GM12864 (cell line): ENCODE measurements around the gene SYMPK.

ENCODE experiments used
- DNase-seq: peaks from one replicate; pipeline ENCODE4 v3.0.0-alpha.2; 2011; ENCODE audit warnings: low read depth
- H3K4me3 ChIP-seq: 2 replicates; pipeline ENCODE4 v1.5.1; 2011; ENCODE audit warnings: mild to moderate bottlenecking, low read depth, low read length, control low read depth
- TF ChIP-seq, protein P1 (sequence below): IDR thresholded peaks from 2 replicates; pipeline ENCODE4 v1.5.1; 2011; ENCODE audit warnings: low read depth, mild to moderate bottlenecking, moderate library complexity, low read length, control low read depth, inconsistent platforms; ENCODE audit errors: missing control alignments

SYMPK gene

DNA sequence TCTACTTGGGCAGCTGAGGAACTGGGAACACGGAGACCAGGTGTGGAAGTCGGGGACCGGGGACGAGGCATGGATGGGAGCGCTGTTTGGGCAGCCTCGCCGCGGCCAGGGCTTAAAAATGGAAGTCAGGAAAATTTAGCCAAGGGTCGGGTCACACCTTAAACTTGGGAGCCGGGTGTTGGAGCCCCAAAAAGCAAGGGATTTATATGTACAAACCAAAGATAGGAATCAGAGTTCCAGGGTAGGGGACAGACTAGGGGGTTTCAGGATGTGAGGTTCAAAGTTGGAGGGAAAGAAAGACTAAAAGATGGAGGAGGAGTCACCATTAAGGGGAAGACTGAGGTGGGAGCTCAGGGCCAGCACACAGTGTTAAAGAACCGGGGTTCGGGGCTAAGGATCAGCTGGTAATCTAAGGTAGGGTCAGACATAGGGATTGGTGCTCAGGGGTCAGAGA lies 1.7 kb upstream of the SYMPK start:
- no peak overlapping the region for H3K4me3 ChIP-seq
- DNase-seq, result no peak
- TF ChIP-seq, protein P1, sequence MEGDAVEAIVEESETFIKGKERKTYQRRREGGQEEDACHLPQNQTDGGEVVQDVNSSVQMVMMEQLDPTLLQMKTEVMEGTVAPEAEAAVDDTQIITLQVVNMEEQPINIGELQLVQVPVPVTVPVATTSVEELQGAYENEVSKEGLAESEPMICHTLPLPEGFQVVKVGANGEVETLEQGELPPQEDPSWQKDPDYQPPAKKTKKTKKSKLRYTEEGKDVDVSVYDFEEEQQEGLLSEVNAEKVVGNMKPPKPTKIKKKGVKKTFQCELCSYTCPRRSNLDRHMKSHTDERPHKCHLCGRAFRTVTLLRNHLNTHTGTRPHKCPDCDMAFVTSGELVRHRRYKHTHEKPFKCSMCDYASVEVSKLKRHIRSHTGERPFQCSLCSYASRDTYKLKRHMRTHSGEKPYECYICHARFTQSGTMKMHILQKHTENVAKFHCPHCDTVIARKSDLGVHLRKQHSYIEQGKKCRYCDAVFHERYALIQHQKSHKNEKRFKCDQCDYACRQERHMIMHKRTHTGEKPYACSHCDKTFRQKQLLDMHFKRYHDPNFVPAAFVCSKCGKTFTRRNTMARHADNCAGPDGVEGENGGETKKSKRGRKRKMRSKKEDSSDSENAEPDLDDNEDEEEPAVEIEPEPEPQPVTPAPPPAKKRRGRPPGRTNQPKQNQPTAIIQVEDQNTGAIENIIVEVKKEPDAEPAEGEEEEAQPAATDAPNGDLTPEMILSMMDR, result no peak

DNA sequence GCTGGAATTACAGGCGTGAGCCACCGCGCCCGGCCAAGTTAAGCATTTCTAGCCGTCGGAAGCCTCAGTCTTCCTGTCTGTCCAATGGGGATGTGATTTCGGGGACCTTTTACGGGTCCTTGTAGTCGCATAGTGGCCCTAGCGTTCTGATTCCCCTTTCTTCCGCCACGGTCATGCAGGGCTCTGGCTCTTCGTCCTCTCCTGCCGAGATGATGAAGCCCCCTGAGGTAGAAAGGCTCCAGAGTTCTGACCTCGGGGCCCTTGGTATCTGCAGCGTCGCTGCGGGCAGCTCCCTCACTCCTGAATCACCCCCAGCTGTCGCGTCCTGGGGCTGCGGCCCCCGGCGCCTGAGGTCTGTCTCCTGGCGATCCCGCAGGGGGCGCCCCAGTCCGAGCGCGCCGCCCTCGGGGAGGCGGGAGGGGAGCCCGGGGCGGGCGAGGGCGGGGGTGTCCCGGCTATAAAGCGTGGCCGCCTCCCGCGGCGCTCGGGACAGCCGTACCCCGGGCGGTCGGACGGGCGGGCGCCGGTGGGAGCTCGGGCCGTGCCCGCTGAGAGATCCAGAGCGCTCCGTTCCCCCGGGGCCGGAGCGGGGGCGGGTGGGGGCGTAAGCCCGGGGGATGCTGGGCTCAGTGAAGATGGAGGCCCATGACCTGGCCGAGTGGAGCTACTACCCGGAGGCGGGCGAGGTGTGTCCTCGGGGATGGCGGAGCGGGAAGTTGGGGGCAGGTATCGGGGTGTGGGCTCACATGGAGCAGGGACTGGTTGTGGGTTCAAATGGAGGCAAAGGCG lies 1.1 kb upstream of the SYMPK start, which contains the start of gene FOXA3:
TSS of gene FOXA3 (plus strand) at position 487 of the 789 bp plus-strand sequence. CDS start at position 618, 131 bp downstream.
- peak within 1 kb of the TSS; percentile 99 for H3K4me3 ChIP-seq
- TF ChIP-seq, protein P1, result peak; percentile 58
- no peak for DNase-seq

DNA sequence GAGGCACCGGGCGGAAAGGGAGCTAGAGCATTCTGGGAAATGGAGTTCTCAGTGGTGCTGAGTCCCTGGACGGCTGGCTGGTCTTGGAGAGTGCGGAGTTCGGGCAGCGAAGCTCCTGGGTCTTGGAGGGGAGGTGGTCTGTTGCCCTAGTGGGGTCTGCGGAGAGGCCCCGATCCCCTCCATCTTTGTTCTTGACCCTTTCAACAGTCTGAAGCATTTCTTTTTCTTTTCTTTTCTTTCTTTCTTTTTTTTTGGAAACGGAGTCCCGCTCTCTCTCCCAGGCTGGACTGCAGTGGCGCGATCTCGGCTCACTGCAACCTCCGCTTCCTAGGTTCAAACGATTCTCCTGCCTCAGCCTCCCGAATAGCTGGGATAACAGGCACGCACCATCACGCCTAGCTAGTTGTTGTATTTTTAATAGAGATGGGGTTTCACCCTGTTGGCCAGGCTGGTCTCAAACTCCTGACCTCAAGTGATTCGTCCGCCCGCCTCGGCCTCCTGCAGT lies 440 bp upstream of the SYMPK start:
- peak overlapping the region; percentile 99 for H3K4me3 ChIP-seq
- no peak for DNase-seq
- TF ChIP-seq, protein P1, result no peak

GRCh38 chr19:45862271-45862563 lies 730 bp downstream of the SYMPK start:
- peak overlapping the region; percentile 99 for H3K4me3 ChIP-seq
- no peak for DNase-seq
- TF ChIP-seq, protein P1, result no peak

DNA sequence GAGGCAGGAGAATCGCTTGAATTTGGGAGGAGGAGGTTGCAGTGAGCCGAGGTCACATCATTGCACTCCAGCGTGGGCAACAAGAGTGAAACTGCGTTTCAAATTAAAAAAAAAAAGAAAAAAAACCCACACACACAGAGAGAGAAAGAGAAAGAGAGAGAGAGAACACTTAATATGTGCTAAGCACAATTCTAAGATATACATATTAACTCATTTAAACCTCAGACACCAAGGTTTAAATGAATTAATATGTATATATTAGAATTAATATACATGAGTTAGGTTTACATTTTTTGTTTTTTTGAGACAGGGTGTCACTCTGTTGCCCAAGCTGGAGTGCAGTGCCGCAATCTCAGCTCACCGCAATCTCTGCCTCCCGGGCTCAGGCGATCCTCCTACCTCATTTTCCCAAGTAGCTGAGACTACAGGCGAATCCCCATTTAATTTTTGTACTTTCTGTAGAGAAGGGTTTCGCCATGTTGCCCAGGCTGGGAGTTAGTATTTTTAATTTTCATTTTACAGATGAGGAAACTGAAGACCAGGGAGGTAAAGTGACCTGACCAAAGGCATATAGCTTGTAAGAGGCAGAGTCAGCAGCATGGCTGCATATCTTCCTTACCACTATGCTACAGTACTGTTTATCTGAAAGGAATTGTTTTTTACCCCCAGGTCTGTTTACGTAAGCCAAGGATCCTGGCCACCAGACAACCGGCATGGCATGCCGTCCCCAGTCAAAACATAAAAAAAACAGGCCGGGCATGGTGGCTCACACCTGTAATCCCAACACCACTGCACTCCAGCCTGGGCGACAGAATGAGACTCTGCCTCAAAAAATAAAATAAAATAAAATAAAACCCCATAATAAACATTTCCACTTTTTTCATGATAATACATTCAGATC lies 2.3 kb downstream of the SYMPK start:
- H3K4me3 ChIP-seq, result peak overlapping the region; percentile 11; the same call in 1 of the 2 replicates
- TF ChIP-seq, protein P1, result no peak

DNA sequence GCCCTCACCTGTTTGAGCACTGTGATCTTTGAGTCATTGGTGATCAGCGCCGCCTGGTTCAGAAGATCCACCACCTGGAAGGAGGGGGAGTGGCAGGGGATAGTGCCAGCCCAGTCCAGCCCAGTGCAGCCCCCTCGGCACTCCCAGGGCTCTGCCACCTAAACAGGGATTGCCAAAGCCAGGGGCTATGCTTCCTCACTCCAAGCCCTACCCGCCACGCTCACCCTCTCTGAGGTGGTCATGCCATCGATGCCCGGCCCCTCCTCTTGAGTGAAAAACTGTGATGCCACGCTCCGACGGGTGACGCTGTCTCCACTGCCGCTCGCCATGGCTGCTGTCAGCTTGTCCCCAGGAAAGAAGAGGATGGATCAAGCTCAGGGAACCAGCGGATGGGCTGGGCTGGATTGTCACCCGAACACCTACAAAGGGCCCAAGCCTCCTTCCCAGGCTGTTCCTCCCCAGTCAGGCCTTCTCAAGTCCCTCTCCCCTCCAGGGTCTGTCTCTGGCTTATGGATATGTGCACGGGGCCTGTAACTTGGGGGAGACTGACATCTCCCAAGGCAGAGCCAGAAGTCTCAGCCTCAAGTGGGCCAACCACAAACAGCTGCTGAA lies 8.7 kb downstream of the SYMPK start:
- TF ChIP-seq, protein P1, result no peak
- H3K4me3 ChIP-seq, result no peak overlapping the region
- no peak for DNase-seq

More for the DNA sequence above, 2.3 kb downstream of the SYMPK start:
- DNase-seq, result no peak
